Effector CD8-positive, alpha-beta T cell (primary cell): Measurements from ENCODE around the gene SORL1-AS1.

Experiments used
- DNase-seq: peaks from one replicate; lab custom pipeline; 2025; lab: John Stamatoyannopoulos, UW

The SORL1-AS1 gene

DNA sequence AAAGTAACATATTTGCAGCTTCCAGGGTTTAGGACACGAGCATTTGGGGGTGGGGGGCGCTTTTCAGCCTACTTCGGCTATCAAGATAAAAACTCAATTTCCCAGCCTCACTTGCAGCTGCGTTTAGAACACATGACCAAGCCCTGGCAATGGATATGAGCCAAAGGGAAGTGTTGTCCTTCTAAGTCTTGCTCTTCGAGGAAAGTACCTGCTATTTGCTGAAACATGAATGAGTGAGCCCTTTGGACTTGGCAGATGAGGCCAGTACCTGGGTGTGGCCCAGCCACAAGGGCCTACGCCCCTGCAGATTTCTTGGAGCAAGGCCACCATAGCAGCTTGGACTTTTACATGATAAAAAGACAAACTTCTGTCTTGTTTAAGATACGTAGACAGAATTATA lies 60.9 kb downstream of the SORL1-AS1 start:
- no peak for DNase-seq

DNA sequence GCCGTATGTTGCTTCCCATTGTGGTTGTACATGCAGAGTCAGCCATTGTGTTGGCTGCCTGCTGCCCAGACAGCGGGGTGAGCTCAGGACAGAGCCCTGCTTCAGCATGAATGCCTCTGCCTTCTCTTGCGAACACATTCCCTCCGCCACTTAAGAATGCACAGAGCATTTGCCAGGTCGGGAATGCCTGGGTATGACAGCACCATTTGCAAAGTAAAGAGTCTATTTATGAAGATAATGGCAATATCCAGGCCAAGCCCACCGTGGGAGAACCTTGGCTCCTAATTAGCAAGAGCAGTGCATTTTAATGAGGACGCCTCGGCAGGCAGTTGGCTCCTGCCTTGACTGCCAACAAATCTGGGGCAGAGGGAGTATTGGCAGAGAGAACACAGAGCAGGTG lies 63.1 kb downstream of the SORL1-AS1 start:
- no peak for DNase-seq
